DOHH2 (cell line): ENCODE measurements around the gene DNTT.

Source experiments
- EZH2phosphoT487 ChIP-seq: fragments of 200-600 bp; sonication (generic); IDR thresholded peaks from 2 replicates; pipeline ENCODE4 v1.6.1; 2017; ENCODE audit warnings: borderline replicate concordance, mild to moderate bottlenecking, antibody characterized with exemption, low read length, moderate library complexity, mixed read lengths
- TF ChIP-seq, protein P1 (sequence below): fragments of 200-600 bp; sonication (generic); IDR thresholded peaks from one replicate; pipeline ENCODE4 v1.5.1; 2014; ENCODE audit warnings: antibody characterized with exemption, mild to moderate bottlenecking, low read depth, low read length; ENCODE audit not compliant: poor library complexity, severe bottlenecking

DNA sequence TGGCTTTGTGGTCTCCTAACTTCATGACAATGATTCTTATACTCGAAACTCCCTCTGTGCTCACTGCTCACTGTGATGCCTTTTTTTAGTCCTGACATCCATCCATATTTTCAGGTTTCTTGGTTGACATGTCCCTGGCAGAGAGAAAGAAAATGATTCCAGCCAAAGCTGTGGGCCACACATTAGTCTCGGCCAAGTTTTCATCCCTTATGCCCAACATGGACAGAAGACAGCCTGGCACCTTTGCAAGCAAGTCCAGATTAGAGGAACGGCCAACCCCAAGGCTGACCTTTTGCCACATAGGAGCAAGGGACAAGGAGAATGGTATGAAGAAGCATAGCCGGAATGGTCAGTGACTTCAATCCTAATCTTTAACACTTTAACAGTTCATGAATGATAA is 63.2 kb downstream of the DNTT start:
- TF ChIP-seq, protein P1, sequence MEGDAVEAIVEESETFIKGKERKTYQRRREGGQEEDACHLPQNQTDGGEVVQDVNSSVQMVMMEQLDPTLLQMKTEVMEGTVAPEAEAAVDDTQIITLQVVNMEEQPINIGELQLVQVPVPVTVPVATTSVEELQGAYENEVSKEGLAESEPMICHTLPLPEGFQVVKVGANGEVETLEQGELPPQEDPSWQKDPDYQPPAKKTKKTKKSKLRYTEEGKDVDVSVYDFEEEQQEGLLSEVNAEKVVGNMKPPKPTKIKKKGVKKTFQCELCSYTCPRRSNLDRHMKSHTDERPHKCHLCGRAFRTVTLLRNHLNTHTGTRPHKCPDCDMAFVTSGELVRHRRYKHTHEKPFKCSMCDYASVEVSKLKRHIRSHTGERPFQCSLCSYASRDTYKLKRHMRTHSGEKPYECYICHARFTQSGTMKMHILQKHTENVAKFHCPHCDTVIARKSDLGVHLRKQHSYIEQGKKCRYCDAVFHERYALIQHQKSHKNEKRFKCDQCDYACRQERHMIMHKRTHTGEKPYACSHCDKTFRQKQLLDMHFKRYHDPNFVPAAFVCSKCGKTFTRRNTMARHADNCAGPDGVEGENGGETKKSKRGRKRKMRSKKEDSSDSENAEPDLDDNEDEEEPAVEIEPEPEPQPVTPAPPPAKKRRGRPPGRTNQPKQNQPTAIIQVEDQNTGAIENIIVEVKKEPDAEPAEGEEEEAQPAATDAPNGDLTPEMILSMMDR: no peak
- no peak for TF ChIP-seq EZH2phosphoT487
